HCT116 (cell line): ENCODE results near the gene PDK4.
A peak's percentile ranks its signal among the peaks of the same experiment; 100 is the strongest.

Experiments
- EZH2phosphoT487 ChIP-seq: fragments of 200-600 bp; IDR thresholded peaks from 2 replicates; pipeline ENCODE4 v1.6.1; 2018; ENCODE audit warnings: antibody characterized with exemption, borderline replicate concordance
- POLR2A ChIP-seq: IDR thresholded peaks from 2 replicates; pipeline ENCODE4 v1.7.0; 2011; ENCODE audit warnings: borderline replicate concordance; ENCODE audit not compliant: insufficient read depth, insufficient read length; ENCODE audit errors: extremely low read depth
- SIN3A ChIP-seq: IDR thresholded peaks from 2 replicates; pipeline ENCODE4 v1.6.1; 2012; ENCODE audit warnings: low read depth
- TF ChIP-seq, protein P1 (sequence below): IDR thresholded peaks from 2 replicates; pipeline ENCODE4 v1.6.1; 2012
- TF ChIP-seq, protein P2 (sequence below), 3 experiments: fragments of 200-600 bp in 1 of 3; sonication (generic) in 1 of 3; IDR thresholded peaks in 2 of 3; conservative IDR thresholded peaks in 1 of 3; 2 replicates each; pipeline ENCODE4 v1.5.1; 2012 to 2017; ENCODE audit warnings: low read depth in 2 of 3, low read length in 2 of 3, antibody characterized with exemption in 1 of 3, borderline replicate concordance in 1 of 3, control low read depth in 1 of 3, mild to moderate bottlenecking in 1 of 3, mixed read lengths in 1 of 3, mixed run types in 1 of 3, moderate library complexity in 1 of 3; ENCODE audit not compliant: insufficient read depth in 1 of 3

DNA sequence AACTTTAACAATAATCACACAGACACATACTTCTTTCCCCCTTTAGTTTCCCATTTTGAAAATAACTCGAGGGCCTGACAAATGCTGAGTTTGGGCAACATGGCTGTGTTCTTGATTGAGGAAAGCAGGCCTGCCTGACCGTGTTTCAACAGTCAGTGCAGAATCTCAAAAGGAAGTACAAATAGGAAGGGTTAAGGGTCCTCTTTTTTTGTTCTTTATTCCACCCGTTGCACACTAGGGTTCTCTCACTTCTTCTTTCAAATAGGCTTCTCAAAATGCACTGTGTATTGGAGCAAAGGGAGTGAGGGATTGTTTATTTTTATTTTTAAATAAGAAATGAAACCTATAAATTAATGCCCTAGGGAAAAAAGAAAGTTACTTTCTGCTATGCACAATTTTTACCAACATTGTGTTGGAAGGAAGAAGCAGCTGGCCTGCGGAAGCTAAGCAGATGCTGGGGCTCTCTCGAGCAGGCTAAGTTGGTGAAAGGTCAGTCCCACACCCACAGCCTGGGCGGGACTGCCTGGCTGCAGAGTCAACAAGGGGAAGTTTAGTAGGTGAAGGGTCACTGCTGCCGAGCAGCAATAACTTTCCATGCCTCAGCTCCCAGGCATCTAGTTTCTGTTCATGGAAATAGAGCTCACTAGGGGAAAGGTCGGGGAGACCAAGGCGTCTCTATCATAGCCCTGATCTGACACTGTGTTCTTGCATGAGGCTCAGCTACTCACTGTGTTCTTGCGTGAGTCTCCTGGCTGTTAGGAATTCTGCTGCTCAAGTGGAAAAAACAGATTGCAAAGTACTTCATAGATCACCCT, 12.2 kb upstream of the PDK4 start:
- TF ChIP-seq, protein P1, sequence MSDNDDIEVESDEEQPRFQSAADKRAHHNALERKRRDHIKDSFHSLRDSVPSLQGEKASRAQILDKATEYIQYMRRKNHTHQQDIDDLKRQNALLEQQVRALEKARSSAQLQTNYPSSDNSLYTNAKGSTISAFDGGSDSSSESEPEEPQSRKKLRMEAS, result peak; percentile 31; the same call in 1 of the 2 replicates
- TF ChIP-seq EZH2phosphoT487 (no peak), POLR2A (no peak), SIN3A (no peak; the same call in 1 of the 2 replicates)
- TF ChIP-seq, protein P2, sequence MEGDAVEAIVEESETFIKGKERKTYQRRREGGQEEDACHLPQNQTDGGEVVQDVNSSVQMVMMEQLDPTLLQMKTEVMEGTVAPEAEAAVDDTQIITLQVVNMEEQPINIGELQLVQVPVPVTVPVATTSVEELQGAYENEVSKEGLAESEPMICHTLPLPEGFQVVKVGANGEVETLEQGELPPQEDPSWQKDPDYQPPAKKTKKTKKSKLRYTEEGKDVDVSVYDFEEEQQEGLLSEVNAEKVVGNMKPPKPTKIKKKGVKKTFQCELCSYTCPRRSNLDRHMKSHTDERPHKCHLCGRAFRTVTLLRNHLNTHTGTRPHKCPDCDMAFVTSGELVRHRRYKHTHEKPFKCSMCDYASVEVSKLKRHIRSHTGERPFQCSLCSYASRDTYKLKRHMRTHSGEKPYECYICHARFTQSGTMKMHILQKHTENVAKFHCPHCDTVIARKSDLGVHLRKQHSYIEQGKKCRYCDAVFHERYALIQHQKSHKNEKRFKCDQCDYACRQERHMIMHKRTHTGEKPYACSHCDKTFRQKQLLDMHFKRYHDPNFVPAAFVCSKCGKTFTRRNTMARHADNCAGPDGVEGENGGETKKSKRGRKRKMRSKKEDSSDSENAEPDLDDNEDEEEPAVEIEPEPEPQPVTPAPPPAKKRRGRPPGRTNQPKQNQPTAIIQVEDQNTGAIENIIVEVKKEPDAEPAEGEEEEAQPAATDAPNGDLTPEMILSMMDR (IDR thresholded peaks at IDR 0.05 in 2 of 3, conservative IDR thresholded peaks at IDR 0.05 in 1 of 3; ENCODE audit: borderline replicate concordance in 1 of 3, insufficient read depth in 1 of 3, low read depth in 2 of 3, low read length in 2 of 3), result no peak
